Measurements from ENCODE around the gene P2RY2. TPM values are rescaled to one million over a fixed set of nuclear protein-coding genes. Genes with fewer than 3 reads are reported as not detected.
A peak's percentile ranks its signal among the peaks of the same experiment; 100 is the strongest.

Gene P2RY2
- polyA plus RNA-seq, 3 donors = 2.8 to 24.1 (median 12.7) TPM

- Mint-ChIP-seq H3K36me3 (peaks cover 0 to 1% of the 10 kb centered on the region in 2 donors), H3K4me3 (peak overlapping the region; percentile 77 to 82), H3K4me1 (peaks cover 54% of the 10 kb centered on the region), H3K27me3 (ENCODE audit: low read depth in 3 of 3) (peaks cover 0 to 3% (median 2%) of the 10 kb centered on the region in 3 donors), H3K9me3 (peaks cover 0 to 3% (median 0%) of the 10 kb centered on the region in 7 donors), H3K27ac (peak overlapping the region; percentile 72 to 94 (median 88))
- peaks cover 40% of the 10 kb centered on the region for H3K79me2 ChIP-seq (ENCODE audit: insufficient read depth, low read length)
- peak overlapping the region; percentile 21 to 70 (median 43) for H3K4me3 ChIP-seq (replicated peaks in 1 of 3; ENCODE audit: low read depth in 2 of 3, low read length in 3 of 3)
- peaks cover 54% of the 10 kb centered on the region in 2 donors for H3K4me1 ChIP-seq (ENCODE audit: control insufficient read depth in 1 of 2, insufficient read depth in 2 of 2, low read length in 2 of 2)
- no peaks in the 10 kb centered on the region for H4K20me1 ChIP-seq (ENCODE audit: insufficient read depth, low read length)
- H2AFZ ChIP-seq (ENCODE audit: insufficient read depth, low read depth, low read length, poor library complexity, severe bottlenecking) = peak overlapping the region; percentile 78
- H3K9ac ChIP-seq (ENCODE audit: insufficient read depth, low read length, poor library complexity, severe bottlenecking) = peak overlapping the region; percentile 37
- WGBS (ENCODE audit: insufficient coverage) = 24% methylated on average over 9 of the region's 18 CpGs
- peak overlapping the region; percentile 74 for H3K4me2 ChIP-seq (replicated peaks; ENCODE audit: extremely low read depth, low read length, poor library complexity, severe bottlenecking)
- DNase-seq = peak; percentile 66 to 71 (median 68)
- TF ChIP-seq CTCF (IDR thresholded peaks at IDR 0.05) = peak; percentile 97
- peak overlapping the region; percentile 61 to 87 for H3K27ac ChIP-seq (ENCODE audit: low read depth in 1 of 2, low read length in 2 of 2)
- intact Hi-C loops (cut with micrococcal nuclease) = loop anchor here (1.0 to 5.0 kb wide), 6 partner anchors 33 to 107 kb away; partner anchors contain the start of gene P2RY2 (in 1 of the 2)
- H3K9me3 ChIP-seq (replicated peaks in 1 of 2; ENCODE audit: control insufficient read depth in 1 of 2, insufficient read depth in 1 of 2, low read length in 2 of 2) = no peaks in the 10 kb centered on the region
- no peaks in the 10 kb centered on the region for H3K27me3 ChIP-seq (ENCODE audit: control insufficient read depth in 2 of 2, insufficient read depth in 2 of 2, low read length in 2 of 2)
- no peaks in the 10 kb centered on the region for H3K36me3 ChIP-seq (replicated peaks in 1 of 2; ENCODE audit: control insufficient read depth in 1 of 2, insufficient read depth in 2 of 2, low read length in 2 of 2)
These were observed 33.0 kb upstream of the P2RY2 start for GRCh38 chr11:73184953-73185671.

- H3K4me1 ChIP-seq (ENCODE audit: control insufficient read depth in 1 of 2, insufficient read depth in 2 of 2, low read length in 2 of 2) = peaks cover 61% of the 10 kb centered on the region in 2 donors
- H3K36me3 Mint-ChIP-seq = peaks cover 4 to 6% of the 10 kb centered on the region in 2 donors
- peak overlapping the region; percentile 83 to 94 (median 91) for H3K27ac Mint-ChIP-seq
- H3K4me2 ChIP-seq (replicated peaks; ENCODE audit: extremely low read depth, low read length, poor library complexity, severe bottlenecking) = peak overlapping the region; percentile 74
- H3K4me1 Mint-ChIP-seq = peaks cover 61% of the 10 kb centered on the region
- H4K20me1 ChIP-seq (ENCODE audit: insufficient read depth, low read length) = no peaks in the 10 kb centered on the region
- peaks cover 0 to 7% (median 4%) of the 10 kb centered on the region in 3 donors for H3K27me3 Mint-ChIP-seq (ENCODE audit: low read depth in 3 of 3)
- DNase-seq = peak; percentile 51 to 79 (median 59)
- peaks cover 0 to 3% (median 0%) of the 10 kb centered on the region in 7 donors for H3K9me3 Mint-ChIP-seq
- TF ChIP-seq CTCF (IDR thresholded peaks at IDR 0.05) = no peak
- peak overlapping the region; percentile 61 to 87 for H3K27ac ChIP-seq (ENCODE audit: low read depth in 1 of 2, low read length in 2 of 2)
- H3K4me3 ChIP-seq (replicated peaks in 1 of 3; ENCODE audit: low read depth in 2 of 3, low read length in 3 of 3) = peak overlapping the region in 2 of 3 experiments; percentile 43 to 70
- H3K36me3 ChIP-seq (replicated peaks in 1 of 2; ENCODE audit: control insufficient read depth in 1 of 2, insufficient read depth in 2 of 2, low read length in 2 of 2) = no peaks in the 10 kb centered on the region
- no peaks in the 10 kb centered on the region for H3K9me3 ChIP-seq (replicated peaks in 1 of 2; ENCODE audit: control insufficient read depth in 1 of 2, insufficient read depth in 1 of 2, low read length in 2 of 2)
- peak overlapping the region; percentile 58 to 82 for H3K4me3 Mint-ChIP-seq
- 16% methylated on average over 11 of the region's 13 CpGs for WGBS (ENCODE audit: insufficient coverage)
- H3K9ac ChIP-seq (ENCODE audit: insufficient read depth, low read length, poor library complexity, severe bottlenecking) = peak overlapping the region; percentile 37
- peak overlapping the region; percentile 78 for H2AFZ ChIP-seq (ENCODE audit: insufficient read depth, low read depth, low read length, poor library complexity, severe bottlenecking)
- intact Hi-C loops (cut with micrococcal nuclease) = loop anchor here (1.0 to 5.0 kb wide), 6 partner anchors 33 to 107 kb away; partner anchors contain the start of gene P2RY2 (in 1 of the 2)
- no peaks in the 10 kb centered on the region for H3K27me3 ChIP-seq (ENCODE audit: control insufficient read depth in 2 of 2, insufficient read depth in 2 of 2, low read length in 2 of 2)
- peaks cover 47% of the 10 kb centered on the region for H3K79me2 ChIP-seq (ENCODE audit: insufficient read depth, low read length)
These were observed 32.3 kb upstream of the P2RY2 start for GRCh38 chr11:73185680-73186293.

Measured in CD14-positive monocyte (primary cell).